ENCODE measurements around the gene NCK2.

Gene NCK2

GRCh38 chr2:105852066-105852465 is 107.4 kb downstream of the NCK2 start:
- DNase-seq (ENCODE audit: low spot score), result no peak

DNA sequence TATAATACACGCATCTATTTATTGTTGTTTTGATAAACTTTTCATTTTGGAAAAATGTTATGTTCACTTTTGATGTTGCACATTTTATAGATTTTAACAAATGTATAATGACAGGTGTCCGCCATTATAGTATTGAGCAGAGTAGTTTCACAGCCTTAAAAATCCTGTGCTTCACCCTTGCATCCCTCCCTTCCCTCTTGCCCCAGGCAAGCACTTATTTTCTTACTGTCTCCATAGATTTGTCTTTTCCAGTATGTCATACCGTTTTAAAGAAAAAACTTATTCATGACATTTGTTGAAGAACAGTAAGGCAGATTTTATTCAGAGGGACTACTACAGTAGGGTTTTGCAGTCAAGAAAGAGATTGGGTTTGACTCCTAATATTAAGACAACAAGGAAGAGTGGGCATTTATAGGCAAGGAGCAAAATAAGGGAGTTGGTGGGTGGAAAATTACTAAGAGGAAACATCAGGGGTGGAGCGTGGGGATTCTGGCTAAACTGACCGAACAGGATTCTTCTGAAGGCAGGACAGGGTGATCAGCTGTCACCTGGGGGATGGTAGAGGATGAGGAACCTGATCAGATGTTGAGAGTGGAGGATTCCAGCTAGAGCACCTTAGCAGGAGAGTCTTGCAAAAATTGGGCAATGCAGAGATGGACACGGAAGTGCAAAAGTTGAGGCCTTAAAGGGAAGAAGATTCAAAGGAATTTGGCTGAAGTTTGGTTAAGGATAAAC is 108.8 kb downstream of the NCK2 start:
- DNase-seq (ENCODE audit: low spot score), result no peak

- DNase-seq (ENCODE audit: low spot score), result no peak
These were observed 110.3 kb downstream of the NCK2 start for GRCh38 chr2:105854972-105855371.

GRCh38 chr2:105856581-105856980 is 111.9 kb downstream of the NCK2 start:
- DNase-seq (ENCODE audit: low spot score), result no peak

GRCh38 chr2:105857076-105857740 is 112.5 kb downstream of the NCK2 start:
- DNase-seq (ENCODE audit: low spot score), result no peak

DNA sequence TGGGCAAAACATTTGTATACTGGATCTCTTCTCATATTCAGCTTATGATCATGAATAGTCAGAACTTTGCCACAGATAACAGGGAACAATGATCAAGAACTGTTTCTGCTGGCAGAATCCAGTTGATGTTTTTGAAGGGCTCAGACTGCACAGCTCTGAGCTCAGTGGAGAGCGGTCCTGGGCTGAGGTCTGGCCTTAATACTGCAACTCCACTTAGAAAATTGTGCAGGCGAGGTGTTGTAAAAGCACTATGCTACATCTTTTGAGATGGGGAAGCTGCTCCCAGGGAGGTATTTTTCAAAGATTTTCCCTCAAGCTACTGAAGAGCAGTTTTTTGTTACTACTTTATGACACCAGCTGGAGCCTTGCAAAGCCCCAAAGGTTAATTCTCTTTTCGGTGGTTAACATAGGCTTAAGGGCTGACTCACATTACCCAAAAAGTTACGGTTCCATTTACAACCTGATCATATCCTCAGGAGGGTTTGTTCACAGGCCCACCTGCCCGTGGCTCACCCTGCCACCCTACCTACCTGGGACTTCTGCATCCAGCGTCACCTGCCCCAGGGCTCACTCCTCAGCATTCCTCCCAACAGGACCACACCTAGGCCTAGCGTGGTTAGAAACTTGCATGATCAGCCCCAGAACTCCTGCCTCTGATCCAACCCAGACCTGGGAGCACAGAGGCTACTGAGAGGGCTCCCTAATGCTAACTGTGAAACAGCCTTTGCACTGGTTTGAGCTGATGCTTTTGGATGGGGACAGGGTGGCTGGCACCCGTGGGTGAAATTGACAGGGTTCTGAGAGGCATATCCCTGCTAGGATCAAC is 114.4 kb downstream of the NCK2 start:
- DNase-seq (ENCODE audit: low spot score), result no peak

DNA sequence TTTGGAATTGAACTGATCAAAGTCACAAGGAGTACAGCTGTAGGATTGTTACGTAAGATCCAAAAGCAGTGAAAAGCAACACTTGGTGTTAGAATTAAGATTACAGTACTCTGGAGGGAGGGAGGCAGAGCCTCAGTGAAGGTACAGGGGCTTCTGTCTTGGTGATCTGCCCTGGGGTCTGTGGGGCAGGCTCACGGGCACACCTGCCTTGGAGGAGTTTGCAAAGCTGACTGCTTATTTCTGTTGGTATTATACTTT is 114.9 kb downstream of the NCK2 start:
- DNase-seq (ENCODE audit: low spot score), result no peak

GRCh38 chr2:105860567-105860966 is 115.9 kb downstream of the NCK2 start:
- DNase-seq (ENCODE audit: low spot score), result no peak

DNA sequence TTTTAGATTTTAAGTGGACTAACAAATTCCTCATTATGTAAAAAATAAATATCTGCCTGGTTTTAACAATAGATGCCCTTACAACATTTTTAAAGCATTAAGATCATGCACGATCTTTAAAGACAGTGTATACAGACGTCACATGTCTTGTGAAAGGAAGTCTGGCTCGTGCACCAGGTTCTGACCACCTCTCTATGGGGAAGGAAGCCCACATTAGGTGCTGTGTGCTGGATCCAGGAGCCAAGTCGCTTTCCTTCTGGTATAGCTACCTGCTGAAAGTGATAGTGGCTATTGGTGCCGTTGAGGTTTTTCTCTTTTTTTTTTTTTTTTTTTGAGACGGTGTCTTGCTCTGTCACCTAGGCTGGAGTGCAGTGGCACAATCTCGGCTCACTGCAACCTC is 116.5 kb downstream of the NCK2 start:
- no peak for DNase-seq (ENCODE audit: low spot score)

DNA sequence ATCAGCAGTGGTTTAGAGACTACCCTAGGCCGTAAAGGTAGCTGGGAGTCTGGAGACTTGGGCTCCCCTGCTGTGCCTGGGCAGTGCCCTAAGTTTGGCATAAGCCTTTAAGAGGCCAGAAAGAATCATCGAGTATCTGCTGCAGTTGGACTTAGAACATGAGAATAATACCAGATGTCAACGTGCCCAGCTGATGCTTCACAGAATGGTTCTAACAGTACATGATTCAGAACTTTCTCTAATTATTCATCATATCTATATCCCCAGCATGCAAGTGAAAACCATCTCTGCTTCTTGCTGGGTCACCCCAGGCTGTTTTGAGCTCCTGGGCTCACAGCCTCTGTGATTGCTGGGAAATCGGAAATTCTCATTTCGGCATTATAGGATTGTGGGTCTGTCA is 118.1 kb downstream of the NCK2 start:
- no peak for DNase-seq (ENCODE audit: low spot score)

DNA sequence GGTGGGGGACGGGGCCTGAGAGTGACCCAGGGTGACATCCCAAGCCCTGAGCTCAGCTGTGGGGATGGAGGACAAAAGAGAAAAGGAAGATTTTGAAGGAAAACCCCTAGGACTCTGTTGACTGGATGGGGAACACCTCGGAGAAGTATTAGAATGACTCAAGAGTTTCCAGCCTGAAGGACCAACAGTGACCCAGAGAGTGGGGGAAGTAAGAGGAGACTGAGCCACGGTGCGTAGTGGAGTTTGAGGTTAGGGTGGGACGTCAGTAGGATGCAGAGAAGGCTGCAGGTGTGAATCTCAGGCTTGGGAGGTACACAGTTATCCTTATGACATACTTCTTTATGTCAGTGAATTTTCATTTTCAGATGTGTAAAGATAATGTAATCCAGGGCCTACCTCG is 119.5 kb downstream of the NCK2 start:
- DNase-seq (ENCODE audit: low spot score), result no peak

DNA sequence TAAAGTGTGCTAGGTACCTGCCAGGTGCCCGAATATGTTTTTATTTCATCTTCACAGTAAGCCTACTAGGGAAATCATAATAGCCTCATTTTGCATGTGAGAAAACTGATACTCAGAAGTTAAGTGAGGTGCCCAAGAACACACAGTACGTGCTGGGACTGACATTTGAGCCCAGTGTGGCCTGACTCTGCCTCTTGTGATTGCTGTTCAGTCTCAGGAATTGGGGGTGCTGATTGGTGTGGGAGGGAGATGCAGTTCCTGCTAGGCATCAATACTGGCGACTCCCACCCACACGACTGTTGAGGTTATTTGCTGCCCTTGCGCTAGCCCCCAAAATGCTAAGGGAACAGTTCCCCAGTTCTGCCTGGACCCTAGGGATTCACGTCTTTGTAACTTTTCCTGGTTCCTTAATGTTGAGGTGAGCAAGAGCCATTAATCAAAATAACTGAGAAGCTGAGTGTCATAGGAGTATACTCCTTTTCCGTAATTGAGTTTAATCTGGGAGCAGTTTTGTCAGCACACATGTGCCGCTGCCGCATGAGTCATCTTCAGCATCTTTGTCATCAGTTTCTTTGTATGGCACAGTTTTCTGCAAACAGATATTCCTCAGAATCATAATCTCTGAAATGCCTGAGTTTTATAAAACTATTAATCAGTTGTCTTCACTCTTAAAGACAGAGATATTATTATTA is 120.7 kb downstream of the NCK2 start:
- no peak for DNase-seq (ENCODE audit: low spot score)

DNA sequence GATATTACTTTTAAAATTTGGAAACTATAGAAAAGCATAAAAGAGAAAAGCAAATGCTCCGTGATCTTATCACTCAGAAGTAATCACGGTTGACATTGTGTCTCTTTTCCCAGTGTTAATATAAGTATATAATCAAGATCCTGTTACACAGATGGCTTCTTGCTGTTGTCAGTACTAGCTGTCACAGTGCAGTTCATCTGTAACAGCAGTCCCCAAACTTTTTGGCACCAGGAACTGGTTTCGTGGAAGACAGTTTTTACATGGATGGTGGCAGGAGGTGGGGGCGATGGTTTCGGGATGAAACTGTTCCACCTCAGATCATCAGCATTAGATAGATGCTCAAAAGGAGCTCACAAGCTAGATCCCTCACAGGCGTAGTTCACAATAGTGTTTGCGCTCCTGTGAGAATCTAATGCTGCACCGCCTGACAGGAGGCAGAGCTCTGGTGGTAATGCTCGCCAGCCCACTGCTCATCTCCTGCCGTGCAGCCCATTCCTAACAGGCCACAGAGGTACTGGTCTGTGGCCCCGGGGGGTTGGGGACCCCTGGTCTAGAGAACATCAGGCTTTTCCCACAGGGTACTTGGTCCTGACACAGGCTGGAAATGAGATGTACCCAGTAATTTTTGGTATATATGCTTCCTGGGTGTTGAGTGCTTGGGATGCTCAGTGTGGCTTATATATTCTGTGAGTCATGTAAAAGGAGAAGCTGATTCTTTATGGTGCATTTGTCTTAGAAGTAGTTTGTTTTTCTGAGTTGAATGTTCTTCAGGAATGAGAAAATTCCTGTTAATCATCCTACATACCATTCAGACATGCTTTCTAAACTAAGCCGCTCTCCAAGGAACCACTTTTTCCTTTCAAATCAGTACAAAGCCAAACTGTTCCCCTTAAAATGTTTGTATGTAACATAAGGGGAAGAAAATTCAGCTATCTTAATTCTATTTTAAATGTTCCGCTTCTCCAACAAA is 121.8 kb downstream of the NCK2 start:
- no peak for DNase-seq (ENCODE audit: low spot score)

GRCh38 chr2:105867587-105867986 is 122.9 kb downstream of the NCK2 start:
- no peak for DNase-seq (ENCODE audit: low spot score)

GRCh38 chr2:105868060-105868459 is 123.3 kb downstream of the NCK2 start:
- DNase-seq (ENCODE audit: low spot score), result no peak

DNA sequence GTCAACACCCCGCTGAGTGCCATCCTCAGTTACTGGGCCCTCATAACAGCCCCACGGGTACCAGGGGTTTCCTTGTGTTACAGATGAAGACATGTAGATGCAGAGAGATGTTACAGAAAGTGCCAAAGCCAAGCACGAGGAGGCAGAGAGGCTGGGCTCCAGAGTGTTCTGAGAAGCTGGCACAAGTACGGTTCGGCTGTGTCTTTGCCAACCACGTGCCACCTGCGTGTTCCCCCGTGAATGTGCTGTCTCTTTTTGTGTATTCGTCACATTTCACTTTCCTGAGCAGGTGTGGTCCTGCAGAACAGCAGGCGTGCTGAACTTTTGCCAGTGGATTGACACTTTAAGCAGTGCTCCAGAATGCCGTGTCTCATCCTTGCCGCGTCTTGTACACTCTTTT is 124.6 kb downstream of the NCK2 start:
- no peak for DNase-seq (ENCODE audit: low spot score)

DNA sequence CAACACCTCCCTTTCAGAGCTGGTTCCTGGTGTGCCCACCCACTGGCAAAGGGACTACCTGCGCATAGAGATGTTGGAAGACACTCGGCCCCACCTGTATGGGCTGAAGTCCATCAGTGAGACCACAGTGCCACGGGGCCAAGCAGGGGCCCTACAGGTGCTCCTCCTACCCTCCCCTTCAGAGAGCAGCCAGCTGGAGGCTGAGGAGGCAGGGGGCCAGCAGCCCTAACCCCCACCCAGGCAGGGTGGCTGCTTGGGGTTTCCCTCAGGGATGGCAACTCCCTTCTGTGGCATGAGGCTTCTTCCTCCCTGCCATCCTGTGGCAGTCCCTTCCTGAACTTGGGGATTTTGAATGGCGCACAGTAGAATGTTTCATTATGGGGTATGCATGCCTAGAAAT is 125.3 kb downstream of the NCK2 start:
- no peak for DNase-seq (ENCODE audit: low spot score)

DNA sequence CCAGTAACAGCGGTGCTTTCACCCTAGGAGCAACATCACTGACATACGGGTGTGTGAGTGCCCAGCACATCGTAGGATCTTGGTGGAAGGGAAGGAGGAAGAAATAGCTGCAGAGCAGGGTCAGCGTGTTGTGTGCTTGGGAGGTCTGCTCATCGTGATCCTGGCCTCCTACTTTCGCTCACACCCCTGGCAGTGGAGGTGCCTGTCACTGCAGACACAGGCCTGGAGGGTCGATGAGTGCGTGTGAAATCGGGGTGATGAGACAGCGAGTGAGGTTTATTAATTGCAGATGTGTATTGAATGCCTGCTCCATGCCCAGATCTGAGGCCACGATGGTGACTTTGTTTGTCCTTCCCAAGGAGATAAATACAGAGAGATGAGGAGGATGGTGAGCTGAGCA is 126.1 kb downstream of the NCK2 start:
- no peak for DNase-seq (ENCODE audit: low spot score)

DNA sequence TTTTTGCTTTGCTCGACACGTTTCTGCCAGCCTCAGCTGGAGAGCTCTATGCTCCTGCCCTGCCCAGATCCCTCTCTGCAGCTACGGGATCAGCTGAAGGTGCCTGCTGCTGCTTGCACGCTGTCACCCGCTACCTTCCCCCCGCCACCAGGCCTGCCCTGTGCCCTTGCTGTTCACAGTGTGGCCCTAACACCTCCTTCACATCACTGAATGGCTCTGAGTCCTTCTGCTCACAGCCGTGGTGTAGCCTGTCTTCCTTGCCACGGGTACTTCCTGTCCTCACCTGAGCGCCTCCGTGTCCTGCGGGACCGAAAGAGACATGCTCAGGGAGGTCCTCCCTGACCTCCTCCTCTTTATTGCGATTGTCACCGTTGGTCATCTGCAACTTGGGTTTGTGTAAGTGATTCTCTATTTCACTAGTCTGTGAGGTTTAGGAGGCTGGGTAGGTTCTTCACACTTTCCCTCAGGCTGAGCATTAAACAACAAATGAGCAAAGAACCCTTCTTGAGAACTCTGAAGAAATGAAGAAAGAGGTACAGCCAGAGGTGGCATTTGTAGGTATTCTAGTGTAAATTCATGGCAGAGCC is 127.5 kb downstream of the NCK2 start:
- DNase-seq (ENCODE audit: low spot score), result no peak

GRCh38 chr2:105872830-105873229 is 128.1 kb downstream of the NCK2 start:
- DNase-seq (ENCODE audit: low spot score), result no peak

- no peak for DNase-seq (ENCODE audit: low spot score)
These were observed 128.6 kb downstream of the NCK2 start for GRCh38 chr2:105873281-105873680.
